T-helper 2 cell treated with Interferon-gamma antibody and Interleukin-4, amounts not matched to agents 100 ng/mL and 5 ng/mL, for 36 hours (primary cell): ENCODE measurements around the gene PPP1R18. TPM values are rescaled to one million over a fixed set of nuclear protein-coding genes. Genes with fewer than 3 reads are reported as not detected.

Source experiments
- intact Hi-C: fragments of 100-400 bp; cut with micrococcal nuclease; formaldehyde crosslinking; loops from one replicate; pipeline ENCODE4 v1.15.1; 2023
- total RNA-seq: library from RNA; stranded (reverse); gene quantifications from 2 replicates; pipeline ENCODE4 v1.2.3, GENCODE V29; 2022

Gene PPP1R18
- total RNA-seq, 1 donor from 2014 or later = 247 TPM

DNA sequence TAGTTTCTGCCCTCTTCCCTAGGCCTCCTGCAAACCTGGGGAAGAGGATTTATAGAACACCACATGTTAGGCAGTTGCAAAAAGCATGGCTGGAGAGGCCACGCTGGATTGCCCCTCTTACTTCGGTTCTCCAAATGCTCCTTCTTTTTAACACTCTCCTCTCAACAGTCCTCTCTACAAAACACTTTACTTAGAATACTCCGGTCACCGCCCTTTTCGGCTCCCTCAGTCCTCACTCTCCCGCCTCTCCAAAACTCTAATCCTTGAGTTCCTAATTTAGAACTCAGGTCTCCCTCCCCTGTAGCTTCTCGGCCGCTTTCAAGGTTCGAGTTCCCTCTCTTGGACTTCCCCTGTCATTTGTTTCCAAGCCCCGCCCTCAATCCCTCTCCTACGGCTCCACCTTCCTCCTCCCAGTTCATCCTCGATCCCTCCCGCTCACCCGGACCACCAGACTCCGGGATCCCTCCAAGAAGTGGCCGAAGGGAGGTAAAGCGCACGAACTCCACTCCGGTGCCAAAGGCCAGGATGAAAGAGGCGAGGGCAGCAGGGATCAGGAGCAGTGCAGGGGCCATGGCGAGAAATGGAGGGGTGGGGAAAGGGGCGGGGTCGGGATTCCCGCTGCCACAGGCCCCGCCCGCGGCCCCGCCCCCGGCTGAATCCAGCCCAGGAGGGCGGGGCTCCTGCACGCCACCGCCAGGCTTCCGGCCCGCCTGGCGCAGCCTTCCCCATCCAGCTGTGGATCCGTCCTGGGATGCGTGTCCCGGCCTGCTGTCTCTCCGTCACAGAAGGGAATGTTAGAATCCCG is 4.2 kb upstream of the PPP1R18 start, which contains the start of gene NRM:
Gene NRM, minus strand, starts transcription at position 582 of the 805 bp plus-strand sequence. Its CDS starts 10 bp downstream, at position 572.
- intact Hi-C loops = no loop called here

DNA sequence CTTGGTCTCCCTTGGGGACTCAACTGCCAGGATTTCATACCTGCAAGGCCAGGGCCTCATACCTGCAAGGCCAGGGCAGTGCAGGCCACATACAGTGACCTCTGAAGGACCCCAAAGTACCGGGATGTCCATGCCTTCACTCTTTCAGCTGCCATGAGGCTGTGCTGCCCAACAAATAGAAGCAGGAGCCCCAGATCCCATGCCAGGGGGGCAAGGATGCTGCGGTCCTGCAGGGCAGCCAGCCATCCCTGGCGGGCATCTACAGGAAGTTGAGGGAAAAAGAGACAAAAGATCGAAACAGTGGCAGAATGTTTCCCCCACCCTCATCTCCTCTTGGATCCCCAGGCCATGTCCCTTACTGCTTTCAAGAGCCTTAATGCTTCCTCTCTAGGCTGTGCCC is 3.5 kb upstream of the PPP1R18 start:
- intact Hi-C loops = loop anchor here (10.0 kb wide), 1 partner anchor 465 kb away; the partner anchor contains the start of genes CCHCR1 and TCF19

GRCh38 chr6:30689022-30689865 is 2.8 kb upstream of the PPP1R18 start:
- intact Hi-C loops = loop anchor here (10.0 kb wide), 1 partner anchor 466 kb away; the partner anchor contains the start of genes CCHCR1 and TCF19

DNA sequence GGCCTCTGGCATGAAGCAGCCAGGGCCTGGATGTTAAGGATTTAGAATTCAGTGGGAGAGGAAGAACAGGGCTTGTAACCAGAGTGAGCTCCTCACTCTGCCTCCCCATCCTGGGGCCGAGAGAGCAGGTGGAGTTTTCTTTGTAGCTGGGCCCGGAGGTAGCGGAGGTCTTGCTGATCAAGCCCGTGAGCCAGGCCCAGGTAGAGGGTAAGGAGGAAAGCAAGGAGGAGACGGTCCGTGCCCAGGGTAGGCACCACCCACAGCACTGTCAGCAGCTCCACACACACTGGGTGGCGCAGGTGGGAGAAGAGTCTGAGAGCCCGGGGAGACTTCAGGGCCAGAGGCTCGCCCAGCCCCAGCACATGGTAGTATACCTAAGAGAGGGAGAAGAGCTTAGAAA is 2.1 kb upstream of the PPP1R18 start:
- intact Hi-C loops = loop anchor here (10.0 kb wide), 1 partner anchor 466 kb away; the partner anchor contains the start of genes CCHCR1 and TCF19

DNA sequence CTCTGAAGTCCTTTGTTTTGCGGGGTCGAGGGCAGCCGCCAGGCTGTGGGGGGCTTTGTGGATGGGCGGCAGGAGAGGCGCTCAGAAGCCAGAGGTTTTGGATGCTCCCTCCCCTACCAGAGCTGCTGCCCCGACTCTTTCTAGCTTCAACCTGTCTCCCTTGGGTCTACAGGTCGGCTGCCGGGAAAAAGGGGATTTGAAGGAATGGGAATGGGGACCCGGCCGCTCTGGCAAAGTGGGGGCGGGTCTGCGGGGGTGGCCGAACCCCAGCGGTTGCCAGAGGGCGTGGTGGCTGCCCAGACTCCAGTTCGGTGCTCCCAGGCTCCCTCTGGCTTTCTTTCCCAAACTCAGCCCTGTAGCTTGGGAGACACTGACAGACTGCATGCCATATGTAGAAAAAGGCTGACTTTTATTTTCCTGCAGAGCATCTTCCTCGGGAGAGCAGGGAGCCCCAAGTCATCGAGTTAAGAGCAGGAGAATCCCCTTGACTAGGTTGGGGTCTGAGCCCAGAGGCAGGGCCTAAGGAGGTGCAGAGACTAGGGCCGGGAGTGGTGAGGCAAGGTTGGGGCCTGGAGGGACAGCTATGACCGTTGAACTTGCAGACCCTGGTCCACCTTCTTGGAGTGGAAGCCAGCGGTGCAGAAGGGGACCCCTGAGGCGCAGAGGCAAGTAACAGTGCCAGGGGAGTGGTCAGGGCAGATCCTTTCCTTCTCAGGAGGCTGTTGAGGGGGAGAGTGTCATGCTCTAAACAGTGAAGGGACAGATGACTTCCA is 1.4 kb upstream of the PPP1R18 start:
- intact Hi-C loops = loop anchor here (1.0 to 10.0 kb wide), 2 partner anchors 29 to 467 kb away; partner anchors contain the start of genes CCHCR1, MDC1 and TCF19

DNA sequence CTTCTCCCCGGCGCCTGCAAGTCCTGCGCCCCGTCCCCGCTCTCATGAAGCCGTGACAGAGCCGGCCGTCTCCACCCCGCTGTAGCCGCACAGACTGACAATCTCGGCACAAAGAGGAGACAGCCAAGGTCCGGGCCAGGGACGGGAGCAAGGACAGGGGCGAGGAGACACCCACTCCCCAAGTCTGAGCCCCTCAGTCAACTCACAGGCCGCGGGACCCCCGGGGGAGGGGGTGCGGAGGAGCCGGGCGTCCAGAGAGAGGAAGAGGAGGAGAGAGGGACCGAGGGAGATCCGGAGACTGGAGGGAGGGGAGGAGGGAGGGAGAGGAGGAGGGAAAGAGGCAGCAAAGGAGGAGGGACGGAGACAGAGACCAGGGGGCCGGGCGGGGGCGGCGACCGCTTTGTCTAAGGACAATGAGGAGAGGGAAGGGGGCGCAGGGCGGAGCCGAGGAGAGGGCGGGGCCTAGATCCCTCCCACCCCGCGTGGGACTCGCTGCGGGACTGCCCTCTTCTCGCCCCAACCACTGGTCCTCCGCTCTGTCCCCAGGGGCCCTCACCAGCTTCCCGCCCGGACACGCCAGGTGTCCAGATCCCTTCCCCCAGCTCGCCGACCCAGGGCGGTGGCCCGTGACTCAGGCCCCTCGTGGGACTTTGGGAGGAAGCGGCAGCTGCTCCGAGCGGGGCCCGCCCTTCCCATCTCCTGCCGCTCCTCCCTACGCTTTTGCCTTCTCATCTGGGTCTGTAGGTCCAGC is 638 bp upstream of the PPP1R18 start:
- intact Hi-C loops = loop anchor here (1.0 to 10.0 kb wide), 2 partner anchors 30 to 468 kb away; partner anchors contain the start of genes CCHCR1, MDC1 and TCF19

DNA sequence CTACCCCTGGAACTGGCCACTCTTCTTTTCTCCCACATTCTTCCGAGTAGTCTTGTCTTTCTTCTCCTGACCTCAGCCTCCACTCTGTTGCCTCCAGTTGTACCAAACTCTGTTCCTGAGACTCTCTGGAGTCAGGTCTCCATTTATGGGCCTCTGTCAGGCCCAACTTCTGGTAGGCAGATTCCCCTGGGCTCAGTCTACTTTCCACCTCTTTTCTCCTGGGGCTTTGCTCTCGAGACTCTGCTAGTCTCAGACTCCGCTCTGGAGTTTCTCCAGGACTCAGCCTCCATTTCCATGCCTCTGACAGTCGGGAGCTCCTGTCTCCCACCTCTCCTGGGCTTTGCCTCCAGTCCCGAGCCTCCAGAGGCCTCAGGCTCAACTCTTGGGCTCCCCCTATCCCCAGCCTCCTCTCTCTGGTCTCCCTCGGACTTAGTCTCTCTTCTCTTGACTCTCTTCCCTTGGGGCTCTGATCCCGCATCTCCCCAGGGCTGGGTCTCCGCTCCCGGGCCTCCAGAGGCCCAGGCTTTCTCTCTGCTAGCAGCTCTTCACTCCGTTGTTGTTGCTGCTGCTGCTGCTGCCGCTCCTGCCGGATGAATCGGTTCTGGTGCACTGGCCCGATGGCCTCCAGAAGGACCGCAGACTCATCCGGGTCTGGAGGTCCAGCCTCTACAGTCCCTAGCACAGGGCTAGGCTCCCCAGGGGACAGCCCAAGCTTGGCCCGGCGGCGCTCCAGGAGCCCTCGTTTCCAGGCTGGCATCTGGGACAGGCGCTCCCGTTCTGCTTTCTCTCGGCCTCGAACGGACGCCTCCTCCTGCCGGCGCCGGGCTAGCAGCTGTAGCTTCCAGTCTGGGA is 1.1 kb downstream of the PPP1R18 start:
- intact Hi-C loops = loop anchor here (10.0 kb wide), 1 partner anchor 469 kb away; the partner anchor contains the start of genes CCHCR1 and TCF19

- intact Hi-C loops = loop anchor here (10.0 kb wide), 1 partner anchor 470 kb away; the partner anchor contains the start of genes CCHCR1 and TCF19
Measured at GRCh38 chr6:30684386-30685156, 1.9 kb downstream of the PPP1R18 start.

GRCh38 chr6:30683980-30684338 is 2.5 kb downstream of the PPP1R18 start:
- intact Hi-C loops = loop anchor here (2.0 to 10.0 kb wide), 4 partner anchors 37 to 471 kb away; partner anchors contain the start of genes C6orf136, CCHCR1, HLA-E and MRPS18B

- intact Hi-C loops = loop anchor here (2.0 to 10.0 kb wide), 4 partner anchors 37 to 471 kb away; partner anchors contain the start of genes C6orf136, CCHCR1, HLA-E and MRPS18B
Measured at GRCh38 chr6:30683183-30683979, 3.1 kb downstream of the PPP1R18 start.

DNA sequence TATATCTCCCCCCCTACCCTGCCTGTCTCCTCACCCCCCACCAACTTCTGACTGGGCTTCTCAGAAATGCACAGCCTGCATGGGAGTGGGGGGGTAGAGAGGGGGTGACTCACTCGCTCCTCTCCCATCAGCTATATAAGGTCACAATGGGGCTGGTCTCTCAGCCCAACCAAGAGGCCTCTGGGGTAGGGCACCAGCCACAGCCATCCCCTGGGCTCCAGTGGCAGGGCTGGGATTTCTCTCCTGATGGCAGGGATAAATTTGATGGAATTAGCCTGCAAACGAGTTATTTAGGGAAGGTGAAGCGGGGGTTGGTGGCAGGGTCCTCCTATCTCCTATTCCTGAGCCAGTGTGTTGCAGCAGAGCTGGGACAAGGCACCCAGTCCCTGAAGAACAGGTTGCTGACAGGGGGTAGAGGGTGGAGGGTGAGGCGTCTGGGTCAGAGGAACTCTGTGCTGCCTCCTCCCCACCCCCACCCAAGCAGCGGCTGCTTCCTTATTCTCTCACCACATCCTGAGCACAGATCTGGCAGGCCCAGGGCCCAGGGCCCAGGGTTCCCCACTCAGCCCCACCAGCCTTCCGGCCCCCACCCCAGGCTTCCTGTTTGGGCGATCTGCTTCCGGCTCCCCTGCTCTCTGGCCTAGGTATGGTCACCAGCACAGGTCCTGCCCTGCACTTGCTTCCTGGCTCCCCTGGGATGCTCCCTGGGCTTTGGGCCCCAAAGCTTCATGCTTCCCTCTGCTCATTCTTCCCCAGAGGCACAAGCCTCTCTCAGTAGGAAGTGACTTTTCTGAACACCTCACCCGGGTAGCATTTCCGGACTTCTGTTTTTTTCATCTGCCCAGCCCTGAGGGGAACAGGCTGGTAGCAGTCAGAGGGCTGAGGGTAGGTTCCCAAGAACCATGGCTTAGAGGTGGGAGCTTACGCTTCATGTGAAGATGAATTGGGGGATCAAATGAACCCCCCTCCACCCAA is 4.0 kb downstream of the PPP1R18 start:
- intact Hi-C loops = loop anchor here (1.0 to 10.0 kb wide), 6 partner anchors 35 to 472 kb away; partner anchors contain the start of genes C6orf136, CCHCR1, HLA-E and MDC1

DNA sequence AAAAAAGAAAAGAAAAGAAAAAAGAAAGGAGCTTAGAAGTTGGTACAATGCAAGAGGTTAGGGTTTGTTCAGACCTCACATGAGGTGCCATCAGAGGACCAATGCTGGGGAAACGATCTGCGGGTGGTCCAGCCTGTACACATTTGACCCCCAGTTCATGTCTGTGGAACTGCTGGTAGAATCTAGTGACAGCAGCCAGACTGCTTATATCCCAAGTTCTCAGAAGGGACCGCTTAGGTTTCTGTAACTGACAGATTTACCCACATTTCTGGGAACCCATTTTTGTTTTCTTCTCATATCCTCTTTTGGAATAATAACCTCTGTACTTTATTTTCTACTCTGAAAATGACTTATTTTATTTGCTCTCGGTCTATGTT is 4.7 kb downstream of the PPP1R18 start:
- intact Hi-C loops = loop anchor here (1.0 to 10.0 kb wide), 6 partner anchors 35 to 473 kb away; partner anchors contain the start of genes C6orf136, CCHCR1, HLA-E and MDC1

- intact Hi-C loops = loop anchor here (1.0 to 10.0 kb wide), 4 partner anchors 42 to 475 kb away; partner anchors contain the start of genes CCHCR1, TCF19 and VARS2
Measured at GRCh38 chr6:30679765-30680535, 6.5 kb downstream of the PPP1R18 start.

- intact Hi-C loops = loop anchor here (1.0 to 10.0 kb wide), 3 partner anchors 43 to 236 kb away; partner anchors contain the start of gene VARS2
Measured at GRCh38 chr6:30678964-30679726, 7.3 kb downstream of the PPP1R18 start.
